ENCODE results near the gene TDRD5.
A peak's percentile ranks its signal among the peaks of the same experiment; 100 is the strongest.
"Not testable (repeated sequence)": the region's sequence is repeated elsewhere in the genome, so short reads cannot be mapped to it uniquely, and the experiment has no call there.

The TDRD5 gene

DNA sequence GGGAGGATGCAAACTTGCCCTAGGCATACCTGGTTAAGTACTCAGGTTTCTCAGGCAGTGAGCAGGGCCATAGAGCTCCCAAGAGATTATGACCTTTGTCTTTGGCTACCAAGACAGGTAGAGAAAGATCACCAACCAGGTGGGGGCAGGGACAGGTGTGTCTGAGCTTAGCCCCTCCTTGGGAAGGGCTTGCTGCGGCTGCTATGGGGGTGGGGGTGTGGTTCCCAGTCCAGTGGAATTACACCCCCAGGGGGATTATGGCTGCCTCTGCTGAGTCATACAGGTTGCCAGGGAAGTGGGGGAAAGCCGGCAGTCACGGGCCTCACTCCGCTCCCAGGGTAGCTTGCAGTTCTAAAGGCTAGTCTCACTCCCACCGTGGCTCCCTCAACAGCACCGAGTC, 86.2 kb downstream of the TDRD5 start:
- CTCF ChIA-PET: no interaction called here
- no peaks in the 10 kb centered on the region for H3K36me3 Mint-ChIP-seq
- no peaks in the 10 kb centered on the region for H3K4me1 Mint-ChIP-seq
- H3K27me3 Mint-ChIP-seq: peaks cover 13% of the 10 kb centered on the region
- H3K27ac Mint-ChIP-seq: no peak overlapping the region
- H3K9me3 Mint-ChIP-seq: no peaks in the 10 kb centered on the region
- no peak overlapping the region for H3K4me3 Mint-ChIP-seq
- no peak for DNase-seq

DNA sequence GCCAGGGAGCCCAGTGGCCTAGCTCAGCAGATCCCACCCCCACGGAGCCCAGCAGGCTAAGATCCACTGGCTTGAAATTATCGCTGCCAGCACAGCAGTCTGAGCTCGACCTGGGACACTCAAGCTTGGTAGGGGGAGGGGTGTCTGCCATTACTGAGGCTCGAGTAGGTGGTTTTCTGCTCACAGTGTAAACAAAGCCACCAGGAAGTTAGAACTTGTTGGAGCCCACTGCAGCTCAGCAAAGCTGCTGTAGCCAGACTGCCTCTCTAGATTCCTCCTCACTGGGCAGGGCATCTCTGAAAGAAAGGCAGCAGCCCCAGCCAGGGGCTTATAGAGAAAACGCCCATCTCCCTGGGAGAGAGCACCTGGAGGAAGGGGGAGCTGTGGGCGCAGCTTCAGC, 102.9 kb downstream of the TDRD5 start:
- CTCF ChIA-PET, H3K9me3 Mint-ChIP-seq, H3K27ac Mint-ChIP-seq, DNase-seq, H3K4me1 Mint-ChIP-seq, H3K27me3 Mint-ChIP-seq, H3K36me3 Mint-ChIP-seq, H3K4me3 Mint-ChIP-seq: not testable (repeated sequence)

DNA sequence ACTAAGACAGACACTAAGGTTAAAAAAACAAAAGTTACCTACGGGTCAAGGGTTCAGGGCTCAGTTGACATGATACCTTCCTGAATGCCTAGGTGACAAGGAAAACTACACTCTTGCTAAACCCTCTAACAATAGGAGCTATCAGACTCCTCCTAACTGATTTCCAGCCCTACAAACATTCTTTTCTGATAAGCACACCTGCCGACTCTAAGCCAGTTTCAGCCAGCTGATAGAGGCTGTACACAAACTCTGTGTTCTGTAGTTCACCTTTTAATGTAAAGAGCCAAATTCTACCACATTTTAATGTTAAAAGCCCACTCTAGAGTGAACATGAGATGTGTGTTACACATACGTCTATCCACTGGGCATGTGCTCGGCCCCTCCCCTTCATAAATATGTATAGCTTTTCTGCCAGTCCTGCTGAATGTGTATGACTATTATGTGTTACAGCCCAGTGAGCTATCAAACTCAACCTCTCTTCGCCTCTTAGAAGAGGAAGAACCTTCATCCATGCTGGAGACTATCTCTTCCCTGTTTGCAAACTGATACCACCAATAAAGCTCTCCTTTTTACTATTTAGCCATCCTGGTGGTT, 111.4 kb downstream of the TDRD5 start:
- Mint-ChIP-seq H3K27ac (no peak overlapping the region), H3K9me3 (no peaks in the 10 kb centered on the region), H3K4me1 (peaks cover 3% of the 10 kb centered on the region), H3K4me3 (no peak overlapping the region), H3K36me3 (no peaks in the 10 kb centered on the region), H3K27me3 (peaks cover 3% of the 10 kb centered on the region)
- CTCF ChIA-PET: interaction anchor here (4.5 to 13.8 kb wide), 2 partner anchors 109 to 475 kb away, joined by 30 to 565 read pairs; no protein-coding TSS in a partner anchor
- no peak for DNase-seq

DNA sequence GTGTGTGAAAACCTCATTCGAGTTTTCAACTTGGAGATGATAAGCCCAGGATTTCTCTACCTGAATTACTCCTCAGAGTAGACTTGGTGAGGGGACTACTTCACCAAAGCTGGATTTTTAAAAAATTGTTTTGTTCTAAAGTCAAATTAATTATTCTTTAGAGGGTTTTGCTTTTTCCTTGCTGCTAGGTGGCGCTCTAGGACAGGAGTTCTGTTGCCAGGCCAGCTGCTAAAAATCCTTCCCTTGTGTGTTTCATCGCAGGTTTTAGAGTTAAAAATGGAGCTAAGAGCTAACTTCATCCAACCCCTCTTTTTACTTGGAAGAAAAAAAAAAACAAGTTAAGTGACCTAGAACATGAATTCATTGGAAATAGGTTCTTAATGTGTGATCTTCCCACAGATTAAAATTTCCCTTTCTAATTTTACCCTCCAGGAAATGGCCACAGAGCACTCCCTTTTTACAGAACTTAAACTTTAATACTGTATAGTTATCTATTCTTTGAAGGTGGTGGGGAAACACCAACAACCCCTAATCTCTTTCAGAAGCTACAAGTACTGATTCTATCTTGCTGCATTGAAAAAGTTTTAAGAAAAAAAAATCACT, 114.8 kb downstream of the TDRD5 start:
- DNase-seq: peak; percentile 75
- H3K4me1 Mint-ChIP-seq: peaks cover 18% of the 10 kb centered on the region
- no peaks in the 10 kb centered on the region for H3K9me3 Mint-ChIP-seq
- H3K36me3 Mint-ChIP-seq: no peaks in the 10 kb centered on the region
- CTCF ChIA-PET: interaction anchor here (0.5 to 13.8 kb wide), 23 partner anchors 9 to 511 kb away, joined by 3 to 565 read pairs (median 3); no protein-coding TSS in a partner anchor
- H3K4me3 Mint-ChIP-seq: no peak overlapping the region
- peaks cover 3% of the 10 kb centered on the region for H3K27me3 Mint-ChIP-seq
- no peak overlapping the region for H3K27ac Mint-ChIP-seq

DNA sequence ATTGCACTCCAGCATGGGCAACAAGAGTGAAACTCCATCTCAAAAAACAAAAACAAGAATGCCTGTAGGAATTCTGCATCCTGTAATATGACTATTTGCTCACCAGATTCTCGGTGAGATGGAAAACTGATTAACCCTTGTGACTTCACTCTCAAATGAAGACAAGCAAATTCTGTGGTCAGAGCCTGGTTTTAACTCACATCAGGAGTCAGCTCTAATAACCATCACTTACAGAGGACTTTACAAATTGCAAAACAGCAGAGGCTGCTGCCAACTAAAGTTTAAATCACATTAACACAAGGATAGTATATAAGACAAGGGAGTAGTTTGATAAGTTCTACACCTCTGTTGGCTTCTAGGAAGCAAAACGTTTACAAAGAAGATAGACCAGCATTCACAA, 115.8 kb downstream of the TDRD5 start:
- H3K4me3 Mint-ChIP-seq: no peak overlapping the region
- peaks cover 3% of the 10 kb centered on the region for H3K27me3 Mint-ChIP-seq
- no peak overlapping the region for H3K27ac Mint-ChIP-seq
- peaks cover 18% of the 10 kb centered on the region for H3K4me1 Mint-ChIP-seq
- CTCF ChIA-PET: interaction anchor here (1.4 to 13.8 kb wide), 4 partner anchors 10 to 105 kb away, joined by 4 to 565 read pairs (median 8); no protein-coding TSS in a partner anchor
- H3K36me3 Mint-ChIP-seq: no peaks in the 10 kb centered on the region
- no peak for DNase-seq
- peaks cover 3% of the 10 kb centered on the region for H3K9me3 Mint-ChIP-seq

DNA sequence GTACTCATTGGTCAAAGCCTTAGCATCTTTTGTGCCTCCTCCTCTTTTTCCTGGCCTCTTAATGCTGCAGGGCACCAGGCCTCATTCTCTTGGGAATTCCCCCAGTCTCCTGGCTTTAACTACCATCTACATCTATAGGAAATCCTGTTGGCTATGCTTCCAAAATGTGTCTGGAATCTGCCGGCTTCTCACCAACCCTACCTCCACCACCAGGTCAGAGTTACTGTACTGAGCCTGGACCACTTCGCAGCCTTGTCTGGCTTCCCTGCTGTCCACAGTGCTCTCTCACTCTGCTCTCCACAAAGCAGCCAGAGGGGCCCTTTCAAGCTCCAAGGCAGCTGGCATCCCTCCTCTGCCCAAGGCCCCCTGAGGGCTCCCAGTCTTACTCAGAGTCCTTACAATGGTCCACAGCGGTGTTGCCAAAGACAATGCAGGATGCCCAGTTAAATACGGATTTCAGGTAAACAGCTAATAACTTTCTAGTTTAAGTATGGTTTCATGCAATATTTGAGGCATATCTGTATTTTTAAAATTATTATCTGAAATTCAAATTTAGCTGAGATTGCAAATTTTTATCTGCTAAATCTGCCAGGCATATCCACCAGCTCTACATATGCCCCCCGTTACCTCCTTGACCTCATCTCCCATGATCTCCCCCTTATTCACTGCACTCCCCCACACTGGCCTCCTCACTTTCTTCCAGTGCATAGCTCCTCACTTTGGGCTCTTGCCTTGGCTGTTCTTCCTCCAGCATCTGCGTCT, 117.0 kb downstream of the TDRD5 start:
- H3K27ac Mint-ChIP-seq: no peak overlapping the region
- no peak for DNase-seq
- H3K9me3 Mint-ChIP-seq: peaks cover 9% of the 10 kb centered on the region
- no peaks in the 10 kb centered on the region for H3K27me3 Mint-ChIP-seq
- no peaks in the 10 kb centered on the region for H3K36me3 Mint-ChIP-seq
- CTCF ChIA-PET: interaction anchor here (3.0 to 13.8 kb wide), 2 partner anchors 103 to 471 kb away, joined by 14 to 565 read pairs; no protein-coding TSS in a partner anchor
- H3K4me3 Mint-ChIP-seq: no peak overlapping the region
- H3K4me1 Mint-ChIP-seq: peaks cover 18% of the 10 kb centered on the region

DNA sequence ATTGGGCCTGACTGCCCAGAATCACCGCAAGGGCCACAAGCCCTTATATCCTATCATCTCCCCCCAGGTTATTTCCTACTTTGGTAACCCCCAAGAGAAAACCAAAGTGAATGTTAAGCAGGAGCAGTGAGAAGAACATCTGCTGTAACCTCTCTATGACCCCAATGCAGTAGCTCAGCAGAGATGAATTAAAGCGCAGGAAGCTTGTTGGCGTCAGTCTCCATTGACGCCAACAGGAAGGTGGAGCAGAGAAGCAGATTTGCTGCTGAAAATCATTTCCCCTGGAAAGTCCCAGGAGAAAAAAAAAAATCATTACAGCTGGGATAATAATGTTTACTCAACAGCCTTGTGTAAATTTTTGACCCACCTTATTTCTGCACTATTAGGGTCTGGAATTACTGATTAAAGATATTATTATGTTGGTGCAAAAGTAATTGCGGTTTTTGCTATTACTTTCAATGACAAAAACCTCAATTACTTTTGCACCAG, 118.3 kb downstream of the TDRD5 start:
- CTCF ChIA-PET: interaction anchor here (1.1 to 13.8 kb wide), 4 partner anchors 9 to 469 kb away, joined by 3 to 565 read pairs (median 10); no protein-coding TSS in a partner anchor
- Mint-ChIP-seq H3K36me3 (no peaks in the 10 kb centered on the region), H3K27me3 (no peaks in the 10 kb centered on the region), H3K9me3 (peaks cover 19% of the 10 kb centered on the region), H3K4me3 (no peak overlapping the region), H3K27ac (no peak overlapping the region), H3K4me1 (peaks cover 18% of the 10 kb centered on the region)
- peak; percentile 38 for DNase-seq

DNA sequence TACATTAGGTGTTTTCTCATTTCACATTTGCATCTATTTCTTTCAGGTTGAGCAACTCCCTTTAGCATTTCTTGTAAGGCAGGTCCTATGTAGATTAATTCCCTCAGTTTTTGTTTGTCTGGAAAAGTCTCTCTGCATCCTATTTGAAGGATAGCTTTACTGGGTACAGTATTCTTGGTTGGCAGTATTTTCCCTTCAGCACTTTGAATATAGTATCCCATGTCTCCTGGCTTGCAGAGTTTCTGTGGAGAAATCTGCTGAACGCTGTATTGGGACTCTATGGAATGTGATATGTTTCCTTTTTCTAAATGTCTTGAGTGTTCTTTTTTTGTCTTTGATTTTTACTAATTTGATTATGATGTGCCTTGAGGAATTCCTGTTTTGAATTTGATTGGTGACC, 122.5 kb downstream of the TDRD5 start:
- Mint-ChIP-seq H3K27me3 (no peaks in the 10 kb centered on the region), H3K9me3 (peaks cover 44% of the 10 kb centered on the region), H3K4me3 (no peak overlapping the region), H3K27ac (no peak overlapping the region), H3K36me3 (no peaks in the 10 kb centered on the region), H3K4me1 (peaks cover 13% of the 10 kb centered on the region)
- no peak for DNase-seq
- CTCF ChIA-PET: no interaction called here

DNA sequence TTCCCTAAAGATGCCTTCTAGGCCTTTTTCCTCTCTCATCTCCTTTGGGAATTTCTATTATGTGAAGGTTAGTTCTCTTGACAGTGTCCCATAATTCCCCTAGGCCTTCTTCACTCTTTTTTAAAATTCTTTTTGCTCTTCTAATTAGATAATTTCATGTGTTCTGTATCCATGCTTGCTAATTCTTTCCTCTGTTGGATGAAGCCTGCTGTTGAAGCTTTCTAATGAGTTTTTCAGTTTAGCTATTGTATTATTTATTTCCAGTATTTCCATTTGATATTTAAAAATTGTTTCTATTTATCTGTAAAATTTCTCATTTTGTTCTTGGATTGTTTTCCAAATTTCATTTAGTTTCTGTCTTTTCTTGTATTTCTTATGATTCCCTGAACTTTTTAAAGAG, 123.0 kb downstream of the TDRD5 start:
- Mint-ChIP-seq H3K27me3 (no peaks in the 10 kb centered on the region), H3K27ac (no peak overlapping the region), H3K9me3 (peaks cover 45% of the 10 kb centered on the region), H3K4me3 (no peak overlapping the region), H3K4me1 (peaks cover 8% of the 10 kb centered on the region), H3K36me3 (no peaks in the 10 kb centered on the region)
- CTCF ChIA-PET: no interaction called here
- no peak for DNase-seq

DNA sequence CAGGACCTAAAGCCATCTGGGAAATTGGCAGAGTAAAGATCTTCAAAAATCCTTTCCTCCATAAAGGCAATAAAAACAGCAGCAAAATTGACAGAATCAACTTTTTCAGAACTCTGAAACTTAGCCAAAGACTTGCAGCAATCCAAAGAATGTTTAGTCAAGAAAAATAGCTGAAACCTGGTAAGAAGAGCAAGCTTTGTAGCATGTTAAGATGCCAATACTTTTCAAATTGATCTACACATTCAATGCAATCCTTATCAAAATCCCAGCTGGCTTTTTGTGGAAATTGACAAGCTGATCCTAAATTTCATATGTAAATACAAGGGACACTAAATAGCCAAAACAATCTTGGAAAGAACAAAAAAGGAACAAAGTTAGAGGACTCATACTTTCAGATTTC, 127.6 kb downstream of the TDRD5 start:
- Mint-ChIP-seq H3K27ac (no peak overlapping the region), H3K36me3 (no peaks in the 10 kb centered on the region), H3K27me3 (no peaks in the 10 kb centered on the region), H3K4me3 (no peak overlapping the region), H3K9me3 (peaks cover 40% of the 10 kb centered on the region), H3K4me1 (no peaks in the 10 kb centered on the region)
- CTCF ChIA-PET: interaction anchor here (1.2 kb wide), 1 partner anchor 13 kb away, joined by 3 read pairs; no protein-coding TSS in a partner anchor
- no peak for DNase-seq

DNA sequence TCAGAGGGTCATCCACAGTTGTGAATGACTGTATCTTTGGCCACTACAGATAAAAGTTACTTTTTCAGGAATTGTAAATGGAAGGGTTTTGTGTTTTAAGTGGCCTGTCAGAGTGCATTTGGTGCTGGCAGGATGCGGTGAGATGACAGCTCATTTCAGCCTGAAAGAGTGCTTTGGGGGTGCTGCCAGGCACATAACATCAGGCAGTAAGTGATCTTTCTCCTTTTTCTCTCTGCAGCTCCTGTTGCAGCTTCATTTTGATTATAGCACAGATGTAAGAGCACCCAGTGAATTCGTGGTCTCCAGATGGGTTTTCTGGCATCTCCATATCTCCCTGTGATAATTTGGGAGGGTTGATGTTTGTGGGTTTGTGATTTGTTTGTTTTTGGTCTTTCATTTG, 136.6 kb downstream of the TDRD5 start:
- CTCF ChIA-PET: interaction anchor here (1.9 to 3.2 kb wide), 2 partner anchors 81 to 86 kb away, joined by 9 to 14 read pairs; no protein-coding TSS in a partner anchor
- Mint-ChIP-seq H3K9me3 (no peaks in the 10 kb centered on the region), H3K27me3 (peaks cover 7% of the 10 kb centered on the region), H3K4me3 (no peak overlapping the region), H3K27ac (no peak overlapping the region), H3K4me1 (no peaks in the 10 kb centered on the region), H3K36me3 (no peaks in the 10 kb centered on the region)
- DNase-seq: no peak

DNA sequence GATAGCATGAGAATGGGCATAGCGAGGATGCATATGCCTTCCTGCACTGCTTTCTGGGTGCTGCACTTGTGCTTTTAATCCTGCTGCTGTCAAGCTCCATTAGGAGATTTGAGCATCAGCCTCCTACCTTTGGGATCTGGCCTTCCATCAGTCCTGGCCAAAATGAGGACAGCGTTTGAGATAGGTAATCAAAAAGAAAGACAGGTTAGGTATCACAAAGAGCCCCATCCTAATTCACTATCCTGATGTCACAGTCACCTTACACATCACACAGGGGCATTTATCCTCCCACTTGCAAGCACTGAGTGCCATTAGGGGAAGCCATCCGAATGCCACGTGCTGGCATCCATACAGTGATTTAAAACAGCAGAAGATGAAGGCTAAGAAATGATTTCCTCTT, 138.2 kb downstream of the TDRD5 start:
- Mint-ChIP-seq H3K36me3 (no peaks in the 10 kb centered on the region), H3K4me3 (no peak overlapping the region), H3K9me3 (no peaks in the 10 kb centered on the region), H3K4me1 (no peaks in the 10 kb centered on the region), H3K27me3 (peaks cover 11% of the 10 kb centered on the region), H3K27ac (no peak overlapping the region)
- no peak for DNase-seq
- CTCF ChIA-PET: interaction anchor here (0.9 kb wide), 1 partner anchor 85 kb away, joined by 5 read pairs; no protein-coding TSS in a partner anchor

DNA sequence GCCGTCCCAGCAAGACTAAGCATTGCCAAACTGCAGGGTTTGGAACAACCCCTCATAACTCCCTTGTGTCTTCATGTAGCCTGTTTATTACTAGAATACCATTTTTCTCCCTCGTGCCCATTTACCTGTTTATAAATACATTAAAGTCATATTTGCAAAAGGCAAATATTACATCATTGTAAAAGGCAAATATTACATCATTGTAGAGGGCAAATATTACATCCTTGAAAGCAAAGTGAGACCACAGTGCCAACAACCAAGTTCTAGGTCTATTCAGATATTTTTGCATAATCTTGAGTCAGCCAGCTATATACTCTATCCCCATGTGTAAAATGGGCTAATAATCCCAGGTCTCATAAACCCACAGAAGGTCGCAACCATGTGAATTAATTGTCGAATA, 140.0 kb downstream of the TDRD5 start:
- Mint-ChIP-seq H3K4me3 (no peak overlapping the region), H3K27me3 (peaks cover 14% of the 10 kb centered on the region), H3K4me1 (no peaks in the 10 kb centered on the region), H3K36me3 (no peaks in the 10 kb centered on the region), H3K9me3 (no peaks in the 10 kb centered on the region), H3K27ac (no peak overlapping the region)
- CTCF ChIA-PET: interaction anchor here (1.5 kb wide), 1 partner anchor 25 kb away, joined by 5 read pairs; no protein-coding TSS in a partner anchor
- no peak for DNase-seq

Measured in activated naive CD4-positive, alpha-beta T cell treated with anti-CD3 and anti-CD28 coated beads, Interleukin-2, amount 10 ng/mL, durations not matched to agents 7 days and 5 days (primary cell).